ENCODE measurements around the gene C19orf44.

DNA sequence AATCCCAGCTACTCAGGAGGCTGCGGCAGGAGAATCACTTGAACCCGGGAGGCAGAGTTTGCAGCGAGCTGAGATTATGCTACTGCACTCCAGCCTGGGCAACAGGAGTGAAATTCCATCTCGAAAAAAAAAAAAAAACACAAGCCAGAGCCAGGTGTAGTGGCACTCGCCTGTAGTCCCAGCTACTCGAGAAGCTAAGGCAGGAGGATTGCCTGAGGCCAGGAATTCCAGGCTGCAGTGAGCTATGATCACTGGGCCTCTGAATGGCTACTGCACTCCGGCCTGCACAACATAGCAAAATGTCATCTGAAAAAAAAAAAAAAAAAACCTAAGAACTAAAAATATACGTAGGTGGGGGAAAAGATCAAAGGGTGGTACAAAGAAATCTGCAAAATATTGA, 43.9 kb upstream of the C19orf44 start:
- TF ChIP-seq, protein P1, sequence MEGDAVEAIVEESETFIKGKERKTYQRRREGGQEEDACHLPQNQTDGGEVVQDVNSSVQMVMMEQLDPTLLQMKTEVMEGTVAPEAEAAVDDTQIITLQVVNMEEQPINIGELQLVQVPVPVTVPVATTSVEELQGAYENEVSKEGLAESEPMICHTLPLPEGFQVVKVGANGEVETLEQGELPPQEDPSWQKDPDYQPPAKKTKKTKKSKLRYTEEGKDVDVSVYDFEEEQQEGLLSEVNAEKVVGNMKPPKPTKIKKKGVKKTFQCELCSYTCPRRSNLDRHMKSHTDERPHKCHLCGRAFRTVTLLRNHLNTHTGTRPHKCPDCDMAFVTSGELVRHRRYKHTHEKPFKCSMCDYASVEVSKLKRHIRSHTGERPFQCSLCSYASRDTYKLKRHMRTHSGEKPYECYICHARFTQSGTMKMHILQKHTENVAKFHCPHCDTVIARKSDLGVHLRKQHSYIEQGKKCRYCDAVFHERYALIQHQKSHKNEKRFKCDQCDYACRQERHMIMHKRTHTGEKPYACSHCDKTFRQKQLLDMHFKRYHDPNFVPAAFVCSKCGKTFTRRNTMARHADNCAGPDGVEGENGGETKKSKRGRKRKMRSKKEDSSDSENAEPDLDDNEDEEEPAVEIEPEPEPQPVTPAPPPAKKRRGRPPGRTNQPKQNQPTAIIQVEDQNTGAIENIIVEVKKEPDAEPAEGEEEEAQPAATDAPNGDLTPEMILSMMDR (IDR thresholded peaks at IDR 0.05): no peak
- no peak for TF ChIP-seq POLR2A (IDR thresholded peaks at IDR 0.05)

Data from breast epithelium (tissue), 3 donors.